H54 (cell line): ENCODE measurements around the gene PNN.
A peak's percentile ranks its signal among the peaks of the same experiment; 100 is the strongest.
"Not testable (repeated sequence)": the region's sequence is repeated elsewhere in the genome, so short reads cannot be mapped to it uniquely, and the experiment has no call there.

Experiments
- DNase-seq: peaks from one replicate; pipeline ENCODE4 v3.0.0; 2011; ENCODE audit warnings: low spot score, mixed read lengths; ENCODE audit not compliant: insufficient read length
- FAIRE-seq: peaks from 3 replicates; lab custom pipeline; 2011; peaks lifted over from hg19 to GRCh38; lab: Jason Lieb, UNC
- POLR2A ChIP-seq: IDR thresholded peaks from 2 replicates; pipeline ENCODE4 v1.6.1; 2011; ENCODE audit warnings: low read depth, mild to moderate bottlenecking, low read length

The PNN gene

DNA sequence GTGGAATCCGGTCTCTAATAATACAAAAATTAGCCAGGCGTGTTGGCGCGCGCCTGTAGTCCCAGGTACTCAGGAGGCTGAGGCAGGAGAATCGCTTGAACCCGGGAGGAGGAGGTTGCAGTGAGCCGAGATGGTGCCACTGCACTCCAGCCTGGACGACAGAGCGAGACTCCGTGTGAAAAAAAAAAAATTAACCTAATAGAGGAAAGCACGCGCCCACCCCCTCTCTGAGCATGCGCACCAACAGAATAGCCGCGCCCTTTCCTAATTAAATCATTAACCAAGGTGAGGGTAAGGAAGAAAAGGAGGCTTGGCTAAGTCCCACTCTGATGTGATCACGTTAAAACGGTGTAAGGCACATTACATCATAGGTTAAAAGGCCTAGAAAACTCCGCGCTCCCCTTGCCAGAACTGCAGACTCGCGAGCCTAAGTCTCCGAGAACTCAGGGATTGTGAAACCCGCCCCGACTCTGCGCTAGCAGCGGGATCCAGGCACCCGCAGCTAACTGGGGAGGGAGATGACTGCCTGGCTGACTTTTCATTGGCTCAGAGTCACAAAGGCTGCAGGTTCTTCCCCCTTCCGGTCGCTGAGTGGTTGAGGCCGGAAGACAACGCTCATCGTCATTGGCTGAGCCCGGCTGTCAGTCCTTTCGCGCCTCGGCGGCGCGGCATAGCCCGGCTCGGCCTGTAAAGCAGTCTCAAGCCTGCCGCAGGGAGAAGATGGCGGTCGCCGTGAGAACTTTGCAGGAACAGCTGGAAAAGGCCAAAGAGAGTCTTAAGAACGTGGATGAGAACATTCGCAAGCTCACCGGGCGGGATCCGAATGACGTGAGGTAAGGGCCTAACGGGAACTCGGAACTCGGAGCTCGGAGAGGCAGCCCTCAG, at the start of gene PNN:
Gene PNN, plus strand, starts transcription at position 695 of the 885 bp plus-strand sequence. Its CDS starts 26 bp downstream, at position 721.
- DNase-seq, result peak; percentile 76
- peak; percentile 98 for FAIRE-seq
- peak; percentile 47; the same call in 1 of the 2 replicates for TF ChIP-seq POLR2A

DNA sequence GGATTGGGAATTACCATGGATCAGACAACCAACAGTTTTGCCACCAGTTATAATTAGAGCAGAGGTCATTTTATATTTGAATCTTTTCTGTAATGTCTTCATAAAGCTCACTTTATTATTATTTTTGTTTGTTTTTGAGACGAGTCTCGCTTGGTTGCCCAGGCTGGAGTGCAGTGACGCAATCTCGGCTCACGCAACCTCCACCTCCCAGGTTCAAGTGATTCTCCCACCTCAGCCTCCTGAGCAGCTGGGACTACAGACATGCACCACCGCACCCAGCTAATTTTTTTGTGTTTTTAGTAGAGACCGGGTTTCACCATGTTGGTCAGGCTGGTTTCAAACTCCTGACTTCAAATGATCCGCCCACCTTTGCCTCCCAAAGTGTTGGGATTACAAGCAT, 37.2 kb upstream of the PNN start:
- not testable (repeated sequence) for DNase-seq, FAIRE-seq

DNA sequence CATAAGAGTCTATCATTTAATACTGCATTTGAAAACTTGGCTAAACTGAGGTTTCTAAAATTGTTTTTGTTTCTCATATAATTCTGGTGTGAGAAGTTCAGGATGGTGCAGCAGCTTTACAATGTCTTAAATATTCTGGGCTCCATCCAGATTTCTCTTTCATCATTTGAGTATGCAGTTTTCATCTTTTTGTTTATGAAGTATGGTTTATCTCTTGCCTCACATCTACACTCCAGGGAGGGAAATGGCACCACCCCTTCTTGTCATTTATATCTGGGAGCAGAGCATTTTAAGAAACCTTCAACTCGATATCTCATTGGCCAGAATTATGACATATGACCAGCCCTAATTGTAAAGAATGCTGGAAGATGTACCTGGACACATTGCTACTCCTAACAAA, 36.6 kb upstream of the PNN start:
- no peak for TF ChIP-seq POLR2A
- FAIRE-seq (no peak), DNase-seq (no peak)

DNA sequence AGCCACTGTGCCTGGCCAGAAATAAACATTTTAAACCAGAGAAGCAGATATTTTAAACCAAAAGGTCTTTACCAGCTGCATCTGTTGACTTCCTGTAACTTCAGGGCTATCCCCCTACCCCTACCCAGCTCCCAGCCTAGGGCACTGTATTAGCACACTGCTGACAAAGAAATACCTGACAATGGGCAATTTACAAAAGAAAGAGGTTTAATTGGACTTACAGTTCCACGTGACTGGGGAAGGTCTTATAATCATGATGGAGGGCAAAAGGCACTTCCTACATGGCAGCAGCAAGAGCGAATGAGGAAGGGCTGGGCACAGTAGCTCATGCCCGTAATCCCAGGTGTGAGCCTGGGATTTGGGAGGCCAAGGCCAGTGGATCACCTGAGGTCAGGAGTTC, 34.9 kb upstream of the PNN start:
- TF ChIP-seq POLR2A, result no peak
- DNase-seq (no peak), FAIRE-seq (no peak)

DNA sequence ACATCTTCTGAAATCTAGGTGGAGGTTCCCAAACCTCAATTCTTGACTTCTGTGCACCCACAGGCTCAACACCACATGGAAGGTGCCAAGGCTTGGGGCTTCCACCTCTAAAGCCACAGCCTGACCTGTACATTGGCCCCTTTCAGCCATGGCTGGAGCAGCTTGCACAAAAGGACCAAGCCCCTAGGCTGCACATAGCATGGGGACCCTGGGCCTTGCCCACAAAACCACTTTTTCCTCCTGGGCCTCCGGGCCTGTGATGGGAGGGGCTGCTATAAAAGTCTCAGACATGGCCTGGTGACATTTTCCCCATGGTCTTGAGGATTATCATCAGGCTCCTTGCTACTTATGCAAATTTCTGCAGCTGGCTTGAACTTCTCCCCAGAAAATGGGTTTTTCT, 33.4 kb upstream of the PNN start:
- not testable (repeated sequence) for FAIRE-seq

DNA sequence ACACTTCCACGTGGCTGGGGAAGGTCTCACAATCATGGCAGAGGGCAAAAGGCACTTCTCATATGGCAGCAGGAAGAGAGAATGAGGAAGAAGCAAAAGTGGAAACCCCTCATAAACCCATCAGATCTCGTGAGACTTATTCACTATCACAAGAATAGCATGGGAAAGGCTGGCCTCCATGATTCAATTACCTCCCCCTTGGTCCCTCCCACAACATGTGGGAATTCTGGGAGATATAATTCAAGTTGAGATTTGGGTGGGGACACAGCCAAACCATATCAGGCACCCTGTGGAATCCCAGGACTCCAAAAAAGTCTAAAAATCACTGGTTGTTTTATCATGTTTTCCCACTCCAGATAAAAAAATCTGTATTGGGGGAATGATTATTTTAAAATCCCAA, 31.8 kb upstream of the PNN start:
- not testable (repeated sequence) for FAIRE-seq, DNase-seq

More for the DNA sequence above, 33.4 kb upstream of the PNN start:
- DNase-seq, result not testable (repeated sequence)

DNA sequence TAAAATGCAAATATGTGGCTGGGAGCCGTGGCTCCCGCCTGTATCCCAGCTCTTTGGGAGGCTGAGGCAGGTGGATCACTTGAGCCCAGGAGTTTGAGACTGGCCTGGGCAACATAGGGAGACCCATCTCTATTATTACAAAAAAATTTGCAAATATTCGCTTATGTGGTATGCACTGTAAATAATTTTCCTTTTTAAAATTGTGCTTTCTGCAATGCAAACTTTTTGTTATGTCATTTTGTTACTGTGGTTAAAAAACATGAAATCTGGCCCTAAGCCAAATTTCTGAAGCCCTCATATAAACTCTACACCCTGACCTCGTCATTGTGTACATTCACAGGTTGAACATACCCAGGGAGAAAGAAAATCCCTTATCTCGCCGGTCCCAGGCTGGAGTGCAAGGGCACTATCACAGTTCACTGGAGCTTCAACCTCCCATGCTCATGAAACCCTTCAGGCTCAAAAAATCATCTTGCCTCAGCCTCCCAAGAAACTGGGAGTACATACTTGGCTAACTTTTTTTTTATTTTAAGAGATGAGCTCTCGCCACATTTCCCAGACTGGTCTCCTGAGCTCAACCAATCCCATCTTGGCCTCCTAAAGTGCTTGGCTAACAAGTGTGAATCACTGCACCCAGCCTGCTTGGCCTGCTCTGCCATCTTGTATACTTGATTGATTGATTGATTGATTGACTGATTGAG, 29.6 kb upstream of the PNN start:
- no peak for FAIRE-seq
- no peak for DNase-seq
- TF ChIP-seq POLR2A, result no peak

DNA sequence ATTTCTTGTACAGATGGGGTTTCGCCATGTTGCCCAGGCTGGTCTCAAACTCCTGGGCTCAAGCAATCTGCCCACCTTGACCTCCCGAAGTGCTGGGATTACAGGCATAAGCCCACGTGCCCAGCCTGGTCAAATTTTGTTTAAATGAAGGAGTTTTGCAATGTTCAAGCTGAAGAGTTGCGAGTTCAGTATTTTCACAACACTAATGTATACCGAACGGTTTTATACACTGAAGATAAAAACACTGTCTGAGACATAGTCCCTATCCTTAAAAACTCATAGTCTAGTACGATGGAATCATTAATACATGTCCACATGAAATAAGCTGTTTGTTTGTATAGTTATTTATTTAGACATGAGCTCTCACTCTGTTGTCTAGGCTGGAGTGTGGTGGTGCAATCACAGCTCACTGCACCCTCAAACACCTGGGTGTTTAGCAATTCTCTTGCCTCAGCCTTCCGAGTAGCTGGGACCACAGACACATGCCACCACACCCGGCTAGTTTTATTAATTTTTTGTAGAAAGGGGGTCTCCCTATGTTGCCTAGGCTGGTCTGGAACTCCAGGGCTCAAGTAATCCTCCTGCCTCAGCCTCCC, 20.4 kb upstream of the PNN start:
- TF ChIP-seq POLR2A, result no peak
- DNase-seq (no peak), FAIRE-seq (no peak)

DNA sequence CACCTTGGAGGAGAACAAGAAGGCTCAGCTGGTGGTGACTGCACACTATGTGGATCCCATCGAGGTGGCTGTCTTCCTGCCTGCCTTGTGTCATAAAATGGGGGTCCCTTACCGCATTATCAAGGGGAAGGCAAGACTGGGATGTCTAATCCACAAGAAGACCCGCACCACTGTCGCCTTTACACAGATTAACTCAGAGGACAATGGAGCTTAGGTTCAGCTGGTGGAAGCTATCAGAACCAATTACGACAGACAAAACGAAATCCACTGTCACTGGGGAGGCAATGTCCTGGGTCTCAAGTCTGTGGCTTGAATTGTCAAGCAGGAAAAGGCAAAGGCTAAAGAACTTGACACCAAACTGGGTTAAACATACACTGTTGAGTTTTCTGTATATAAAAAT, 17.6 kb upstream of the PNN start:
- DNase-seq (no peak), FAIRE-seq (no peak)
- TF ChIP-seq POLR2A, result no peak

DNA sequence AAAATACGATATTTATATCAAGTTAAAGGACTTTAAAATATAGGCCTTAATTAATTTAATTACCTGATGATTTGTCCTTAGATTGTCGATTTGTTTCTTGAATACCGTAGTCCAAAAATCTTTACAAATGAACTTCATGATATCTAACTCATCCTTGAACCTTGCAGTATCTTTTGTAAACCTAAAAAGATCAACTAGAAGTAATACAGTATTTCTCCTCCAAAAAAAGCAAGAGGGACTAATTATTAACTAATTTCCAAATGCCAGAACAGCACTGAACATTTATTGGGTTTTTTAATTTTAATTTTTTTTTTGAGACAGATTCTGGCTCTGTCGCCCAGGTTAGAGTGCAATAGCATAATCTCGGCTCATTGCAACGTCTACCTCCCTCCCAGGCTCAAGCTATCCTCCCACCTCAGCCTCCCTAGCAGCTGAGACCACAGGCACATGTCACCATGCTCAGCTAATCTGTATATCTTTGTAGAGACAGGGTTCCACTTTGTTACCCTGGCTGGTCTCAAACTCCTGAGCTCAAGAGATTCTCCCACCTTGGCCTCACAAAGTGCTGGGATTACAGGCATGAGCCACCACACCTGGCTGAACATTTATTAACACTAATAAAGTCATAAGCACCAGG, 16.7 kb upstream of the PNN start:
- DNase-seq, result no peak
- no peak for TF ChIP-seq POLR2A
- FAIRE-seq, result no peak

DNA sequence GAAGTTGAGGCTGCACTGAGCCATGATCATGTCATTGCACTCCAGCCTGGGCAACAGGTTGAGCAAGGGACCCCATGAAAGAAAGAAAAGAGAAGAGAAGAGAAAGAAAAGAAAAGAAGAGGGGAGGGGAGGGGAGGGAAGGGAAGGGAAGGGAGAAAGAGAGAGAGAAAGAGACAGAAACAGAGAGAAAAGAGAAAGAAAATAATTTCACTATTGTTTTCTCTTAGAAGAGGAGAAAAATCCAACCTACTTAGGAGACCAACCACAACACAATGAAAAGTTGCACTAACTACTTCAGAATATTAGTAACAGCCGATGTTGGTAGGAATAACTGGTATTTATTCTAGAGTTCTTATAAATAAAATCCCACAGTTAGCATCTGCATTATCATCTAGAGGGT, 14.6 kb upstream of the PNN start:
- no peak for TF ChIP-seq POLR2A
- FAIRE-seq (no peak), DNase-seq (no peak)

DNA sequence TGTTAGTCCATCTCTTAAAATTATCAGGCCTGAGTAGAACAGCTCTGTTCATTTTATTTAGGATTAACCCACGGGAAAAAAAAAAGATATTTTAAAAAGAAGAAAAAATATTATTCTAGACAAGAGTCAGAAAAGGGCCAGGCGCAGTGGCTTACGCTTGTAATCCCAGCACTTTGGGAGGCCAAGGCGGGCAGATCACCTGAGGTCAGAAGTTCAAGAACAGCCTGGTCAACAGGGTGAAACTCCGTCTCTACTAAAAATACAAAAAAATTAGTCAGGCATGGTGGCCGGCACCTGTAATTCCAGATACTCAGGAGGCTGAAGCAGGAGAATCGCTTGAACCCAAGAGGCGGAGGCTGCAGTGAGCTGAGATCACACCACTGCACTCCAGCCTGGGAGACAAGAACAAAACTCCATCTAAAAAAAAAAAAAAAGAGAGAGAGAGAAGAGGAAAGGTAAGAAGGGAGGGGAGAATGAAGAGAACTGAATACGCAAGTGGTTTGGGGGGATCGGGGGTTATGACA, 7.2 kb upstream of the PNN start:
- not testable (repeated sequence) for FAIRE-seq, DNase-seq

DNA sequence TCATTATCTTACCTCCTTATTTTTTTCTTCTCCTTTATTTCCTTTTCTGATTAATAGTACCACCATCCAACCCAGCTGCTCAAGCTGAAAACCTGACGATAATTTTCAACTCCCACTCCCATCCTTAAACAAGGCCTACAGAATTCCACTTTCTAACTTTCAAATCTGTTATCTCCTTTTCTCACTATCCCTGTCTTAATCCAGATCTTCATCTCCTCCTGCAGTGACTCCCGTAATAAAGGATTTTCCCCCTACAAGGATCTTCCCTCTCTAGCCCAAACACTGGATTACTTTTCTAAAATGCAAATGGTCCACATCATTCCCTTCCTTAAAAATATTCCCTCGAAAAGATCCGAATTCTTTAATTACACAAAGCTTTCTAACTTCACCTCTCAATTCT, 6.5 kb upstream of the PNN start:
- DNase-seq (no peak), FAIRE-seq (no peak)
- no peak for TF ChIP-seq POLR2A

DNA sequence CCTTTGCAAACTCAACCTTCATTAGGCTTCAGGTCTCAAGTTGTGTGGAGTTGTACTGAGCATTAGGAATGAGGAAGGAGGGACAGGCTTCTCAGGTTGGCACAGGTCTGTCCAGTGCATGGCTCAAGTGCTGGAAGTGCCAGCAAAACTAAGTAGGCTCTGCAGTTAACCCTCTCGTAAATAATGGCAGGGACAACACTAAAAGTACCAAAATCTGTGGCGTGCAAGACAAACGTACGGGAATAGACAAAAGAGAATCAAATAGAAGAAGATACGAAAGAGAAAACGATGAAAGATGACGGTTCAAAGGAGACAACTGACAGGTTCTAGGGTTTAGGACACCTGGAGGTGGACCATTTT, 5.5 kb upstream of the PNN start:
- no peak for TF ChIP-seq POLR2A
- FAIRE-seq (peak; percentile 20), DNase-seq (no peak)

DNA sequence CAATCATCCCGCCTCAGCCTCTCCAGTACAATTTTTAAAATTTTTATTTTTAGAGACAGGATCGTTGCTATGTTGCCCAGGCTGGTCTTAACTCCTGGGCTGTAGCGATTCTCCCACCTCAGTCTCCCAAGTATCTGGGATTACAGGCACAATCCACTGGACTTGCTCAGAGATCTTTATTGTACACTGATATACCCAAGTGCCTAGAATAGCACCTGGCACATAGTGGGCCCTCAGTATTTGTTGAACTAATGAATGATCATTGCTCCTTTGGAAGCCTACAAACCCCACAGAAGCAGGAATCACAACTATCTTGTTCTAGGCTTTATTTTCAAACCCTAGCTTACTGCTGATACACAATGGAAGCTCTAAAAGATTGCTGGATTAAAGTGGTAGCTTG, 1.9 kb upstream of the PNN start:
- no peak for TF ChIP-seq POLR2A
- FAIRE-seq (no peak), DNase-seq (no peak)
